OCI-LY3 (cell line): ENCODE data around the gene KRT16.

Source experiments
- H2AFZ ChIP-seq: fragments of 200-600, 300-600 bp; shearing (Covaris generic); 2 replicates; pipeline ENCODE4 v1.6.0; 2014; ENCODE audit warnings: antibody characterized with exemption, low read depth, low read length
- H3K27ac ChIP-seq: fragments of 200-600, 300-600 bp; sonication (generic); 2 replicates; pipeline ENCODE4 v1.5.1; 2014; ENCODE audit warnings: mild to moderate bottlenecking, low read length, moderate library complexity, mixed read lengths
- H3K27me3 ChIP-seq: fragments of 200-600, 300-600 bp; sonication (generic); 2 replicates; pipeline ENCODE4 v1.6.1; 2014; ENCODE audit warnings: low read depth, low read length, mixed read lengths
- H3K36me3 ChIP-seq: fragments of 200-600, 300-600 bp; sonication (generic); replicated peaks from 2 replicates; pipeline ENCODE3; 2014; ENCODE audit warnings: low read depth, low read length, mixed read lengths
- H3K4me1 ChIP-seq: fragments of 300-600, 200-600 bp; sonication (generic); 2 replicates; pipeline ENCODE4 v1.6.1; 2014; ENCODE audit warnings: low read length, mixed read lengths
- H3K4me2 ChIP-seq: fragments of 200-600, 300-600 bp; sonication (generic); 2 replicates; pipeline ENCODE4 v1.6.1; 2014; ENCODE audit warnings: low read length, mixed read lengths
- H3K4me3 ChIP-seq: fragments of 300-600, 200-600 bp; sonication (generic); 2 replicates; pipeline ENCODE4 v1.5.1; 2014; ENCODE audit warnings: antibody characterized with exemption, mild to moderate bottlenecking, low read length, moderate library complexity
- H3K79me2 ChIP-seq: fragments of 300-600, 200-600 bp; shearing (Covaris generic); 2 replicates; pipeline ENCODE4 v1.6.1; 2014; ENCODE audit warnings: mild to moderate bottlenecking, low read length, mixed read lengths
- H3K9ac ChIP-seq: fragments of 300-600, 200-600 bp; shearing (Covaris generic); 2 replicates; pipeline ENCODE4 v1.6.0; 2014; ENCODE audit warnings: mild to moderate bottlenecking, low read length, moderate library complexity
- H3K9me3 ChIP-seq: fragments of 200-600, 300-600 bp; shearing (Covaris generic); 2 replicates; pipeline ENCODE4 v1.6.1; 2014; ENCODE audit warnings: low read length, mixed read lengths; ENCODE audit not compliant: insufficient read depth
- H4K20me1 ChIP-seq: fragments of 200-600, 300-600 bp; sonication (generic); 2 replicates; pipeline ENCODE4 v1.6.1; 2016; ENCODE audit warnings: low read length, mixed read lengths; ENCODE audit not compliant: insufficient read depth
- CTCF ChIP-seq: fragments of 200-600, 300-600 bp; sonication (generic); IDR thresholded peaks from 2 replicates; pipeline ENCODE4 v1.5.1; 2014; ENCODE audit warnings: antibody characterized with exemption, low read length, low read depth
- EZH2phosphoT487 ChIP-seq: fragments of 200-600 bp; shearing (Covaris generic); IDR thresholded peaks from 2 replicates; pipeline ENCODE4 v1.6.1; 2018; ENCODE audit warnings: antibody characterized with exemption, mixed run types, low read depth

KRT16 gene

GRCh38 chr17:41638194-41638593, 25.6 kb upstream of the KRT16 start:
- Histone ChIP-seq H4K20me1 (no peaks in the 10 kb centered on the region), H3K27me3 (no peaks in the 10 kb centered on the region), H3K79me2 (no peaks in the 10 kb centered on the region), H2AFZ (no peak overlapping the region), H3K9me3 (no peaks in the 10 kb centered on the region), H3K4me2 (no peak overlapping the region), H3K27ac (no peak overlapping the region), H3K4me3 (no peak overlapping the region), H3K36me3 (no peaks in the 10 kb centered on the region), H3K9ac (no peak overlapping the region), H3K4me1 (no peaks in the 10 kb centered on the region)
- TF ChIP-seq CTCF (no peak), EZH2phosphoT487 (no peak)

- H3K4me2 ChIP-seq: no peak overlapping the region
- no peaks in the 10 kb centered on the region for H3K9me3 ChIP-seq
Observed at GRCh38 chr17:41636652-41637051, 24.1 kb upstream of the KRT16 start.

GRCh38 chr17:41635121-41636097, 22.8 kb upstream of the KRT16 start:
- no peak overlapping the region for H2AFZ ChIP-seq

More at GRCh38 chr17:41636652-41637051, 24.1 kb upstream of the KRT16 start:
- no peak overlapping the region for H3K9ac ChIP-seq
- no peaks in the 10 kb centered on the region for H3K36me3 ChIP-seq
- TF ChIP-seq EZH2phosphoT487: no peak
- no peak for TF ChIP-seq CTCF
- H3K79me2 ChIP-seq: no peaks in the 10 kb centered on the region
- H4K20me1 ChIP-seq: no peaks in the 10 kb centered on the region
- H3K27ac ChIP-seq: no peak overlapping the region
- H3K27me3 ChIP-seq: no peaks in the 10 kb centered on the region
- H3K4me1 ChIP-seq: no peaks in the 10 kb centered on the region
- H3K4me3 ChIP-seq: no peak overlapping the region
- no peak overlapping the region for H2AFZ ChIP-seq

More at GRCh38 chr17:41635121-41636097, 22.8 kb upstream of the KRT16 start:
- no peaks in the 10 kb centered on the region for H3K27me3 ChIP-seq
- H3K4me1 ChIP-seq: no peaks in the 10 kb centered on the region
- no peaks in the 10 kb centered on the region for H3K9me3 ChIP-seq
- H4K20me1 ChIP-seq: no peaks in the 10 kb centered on the region
- H3K9ac ChIP-seq: no peak overlapping the region
- H3K4me2 ChIP-seq: no peak overlapping the region
- H3K27ac ChIP-seq: no peak overlapping the region
- no peaks in the 10 kb centered on the region for H3K79me2 ChIP-seq
- TF ChIP-seq CTCF (no peak), EZH2phosphoT487 (no peak)
- no peaks in the 10 kb centered on the region for H3K36me3 ChIP-seq
- no peak overlapping the region for H3K4me3 ChIP-seq
